C4-2B (cell line): ENCODE data around the gene DDRGK1.
A peak's percentile ranks its signal among the peaks of the same experiment; 100 is the strongest.
"Not testable (repeated sequence)": the region's sequence is repeated elsewhere in the genome, so short reads cannot be mapped to it uniquely, and the experiment has no call there.

Experiments
- H3K27ac ChIP-seq: fragments of 450-650 bp; 2 replicates; pipeline ENCODE4 v1.5.1; 2017
- ZFX ChIP-seq: fragments of 450-650 bp; IDR thresholded peaks from 2 replicates; pipeline ENCODE4 v1.6.1; 2017
- TF ChIP-seq, protein P1 (sequence below): fragments of 450-650 bp; conservative IDR thresholded peaks from 2 replicates; pipeline ENCODE4 v1.5.1; 2017; ENCODE audit warnings: mild to moderate bottlenecking

The DDRGK1 gene

GRCh38 chr20:3222635-3223600 is 18.4 kb upstream of the DDRGK1 start:
- H3K27ac ChIP-seq = no peak overlapping the region
- TF ChIP-seq, protein P1, sequence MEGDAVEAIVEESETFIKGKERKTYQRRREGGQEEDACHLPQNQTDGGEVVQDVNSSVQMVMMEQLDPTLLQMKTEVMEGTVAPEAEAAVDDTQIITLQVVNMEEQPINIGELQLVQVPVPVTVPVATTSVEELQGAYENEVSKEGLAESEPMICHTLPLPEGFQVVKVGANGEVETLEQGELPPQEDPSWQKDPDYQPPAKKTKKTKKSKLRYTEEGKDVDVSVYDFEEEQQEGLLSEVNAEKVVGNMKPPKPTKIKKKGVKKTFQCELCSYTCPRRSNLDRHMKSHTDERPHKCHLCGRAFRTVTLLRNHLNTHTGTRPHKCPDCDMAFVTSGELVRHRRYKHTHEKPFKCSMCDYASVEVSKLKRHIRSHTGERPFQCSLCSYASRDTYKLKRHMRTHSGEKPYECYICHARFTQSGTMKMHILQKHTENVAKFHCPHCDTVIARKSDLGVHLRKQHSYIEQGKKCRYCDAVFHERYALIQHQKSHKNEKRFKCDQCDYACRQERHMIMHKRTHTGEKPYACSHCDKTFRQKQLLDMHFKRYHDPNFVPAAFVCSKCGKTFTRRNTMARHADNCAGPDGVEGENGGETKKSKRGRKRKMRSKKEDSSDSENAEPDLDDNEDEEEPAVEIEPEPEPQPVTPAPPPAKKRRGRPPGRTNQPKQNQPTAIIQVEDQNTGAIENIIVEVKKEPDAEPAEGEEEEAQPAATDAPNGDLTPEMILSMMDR = no peak
- no peak for TF ChIP-seq ZFX

DNA sequence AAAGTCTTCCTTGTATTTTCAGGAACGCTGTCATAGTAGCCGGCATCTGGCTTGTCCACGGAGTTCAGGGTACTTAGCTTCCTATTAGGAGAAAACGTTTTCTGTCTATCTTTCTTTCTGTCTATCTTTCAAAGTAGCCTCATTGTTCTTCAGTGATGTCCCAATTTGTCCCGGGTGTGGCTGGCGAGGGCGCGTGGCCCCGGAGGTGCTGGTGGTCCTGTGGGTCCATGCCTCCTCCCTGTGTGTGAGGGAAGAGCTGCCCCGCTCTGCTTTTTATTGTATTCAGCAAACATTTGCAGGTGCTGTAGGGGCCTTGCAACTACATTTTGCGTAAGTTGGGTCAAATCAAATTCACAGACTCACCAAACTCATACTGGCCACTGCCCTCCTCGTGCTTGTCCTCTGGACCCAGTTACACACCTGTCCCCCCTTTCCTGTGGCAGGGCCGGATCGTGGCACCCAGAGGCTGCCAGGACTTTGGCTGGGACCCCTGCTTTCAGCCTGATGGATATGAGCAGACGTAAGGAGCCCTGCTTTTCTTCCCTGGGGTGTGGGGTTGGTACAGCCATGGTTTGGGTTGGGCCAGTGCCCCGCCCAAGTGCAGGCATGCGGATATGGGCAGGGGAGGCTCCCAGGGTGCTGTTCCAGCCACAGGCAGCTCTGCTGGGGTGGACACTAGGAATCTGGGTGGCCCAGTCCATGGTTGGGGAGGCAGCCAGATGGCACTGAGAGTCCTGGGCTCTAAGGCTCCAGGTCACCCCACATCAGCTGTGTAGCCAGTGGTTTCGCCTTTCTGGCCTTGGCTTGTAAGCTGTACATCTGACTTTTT is 17.1 kb upstream of the DDRGK1 start:
- TF ChIP-seq, protein P1 = no peak
- TF ChIP-seq ZFX = no peak
- H3K27ac ChIP-seq = no peak overlapping the region

DNA sequence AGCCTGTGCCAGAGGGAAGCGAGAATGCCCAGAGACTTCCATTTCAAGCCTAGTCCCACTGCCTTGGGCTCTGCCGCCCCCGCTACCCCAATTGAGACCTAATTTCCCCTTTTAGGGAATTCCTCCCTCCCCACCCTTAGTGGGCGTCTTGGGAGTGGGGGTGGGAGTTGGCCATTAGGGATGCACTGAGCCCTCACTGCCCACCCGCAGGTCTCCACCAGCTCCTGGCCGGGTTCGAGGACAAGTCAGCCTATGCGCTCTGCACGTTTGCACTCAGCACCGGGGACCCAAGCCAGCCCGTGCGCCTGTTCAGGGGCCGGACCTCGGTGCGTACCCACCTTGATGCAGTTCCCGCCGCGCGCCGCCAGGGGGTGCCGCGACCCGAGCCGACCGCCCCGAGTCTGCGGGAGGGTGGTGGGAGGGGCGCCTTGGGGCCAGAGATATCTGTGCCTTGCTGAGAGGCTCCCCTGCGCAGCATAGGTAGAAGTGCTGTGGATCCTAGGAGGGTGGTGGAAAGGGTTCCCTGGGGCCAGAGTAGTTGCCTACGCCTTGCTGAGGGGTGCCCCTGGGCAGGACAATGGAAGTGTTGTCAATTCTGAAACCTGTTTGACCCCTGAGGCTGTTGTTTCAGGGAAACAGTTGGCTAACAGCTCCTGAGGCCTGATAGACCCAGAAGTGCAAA is 14.0 kb upstream of the DDRGK1 start:
- TF ChIP-seq ZFX = no peak
- TF ChIP-seq, protein P1 = peak; percentile 90
- no peak overlapping the region for H3K27ac ChIP-seq

GRCh38 chr20:3215359-3215917 is 11.0 kb upstream of the DDRGK1 start:
- not testable (repeated sequence) for H3K27ac ChIP-seq

- H3K27ac ChIP-seq = no peak overlapping the region
- TF ChIP-seq, protein P1 = no peak
- no peak for TF ChIP-seq ZFX
Measured at GRCh38 chr20:3213226-3213625, 8.7 kb upstream of the DDRGK1 start.

GRCh38 chr20:3210346-3210745 is 5.9 kb upstream of the DDRGK1 start:
- TF ChIP-seq, protein P1 = no peak
- TF ChIP-seq ZFX = no peak

GRCh38 chr20:3209946-3210317 is 5.5 kb upstream of the DDRGK1 start:
- no peak for TF ChIP-seq ZFX
- TF ChIP-seq, protein P1 = no peak
- peak overlapping the region; percentile 88 for H3K27ac ChIP-seq

More at GRCh38 chr20:3210346-3210745, 5.9 kb upstream of the DDRGK1 start:
- peak overlapping the region; percentile 88 for H3K27ac ChIP-seq
